Endothelial cell of umbilical vein (primary cell): ENCODE measurements around the gene C3orf33. TPM values are rescaled to one million over a fixed set of nuclear protein-coding genes. Genes with fewer than 3 reads are reported as not detected.

Source experiments
- BruUV-seq: library from RNA; stranded (reverse); fragments of 400-500 nt; replicated peaks from 2 replicates; lab custom pipeline; 2021; lab: Mats Ljungman, UMichigan
- CTCF ChIA-PET: fragments of 300-600, 350-600 bp; sonication (Branson Sonifier 250); formaldehyde crosslinking; loops from one replicate; lab custom pipeline; 2021; ENCODE audit warnings: antibody characterized with exemption, inconsistent platforms; lab: Charles Lee
- POLR2A ChIA-PET: fragments of 300-600, 350-600 bp; sonication (Branson Sonifier 250); formaldehyde crosslinking; loops from one replicate; lab custom pipeline; 2021; ENCODE audit warnings: antibody characterized with exemption, inconsistent platforms; lab: Charles Lee
- DNase-seq: peaks from one replicate; pipeline ENCODE4 v3.0.0-alpha.2; 2011; ENCODE audit warnings: low read depth, low spot score
- FAIRE-seq: peaks from 2 replicates; lab custom pipeline; 2011; peaks lifted over from hg19 to GRCh38; lab: Jason Lieb, UNC
- H2AFZ ChIP-seq: 2 replicates; pipeline ENCODE4 v1.6.0; 2012; ENCODE audit warnings: low read depth, low read length, control low read depth, inconsistent platforms
- H3K27ac ChIP-seq: 2 replicates; pipeline ENCODE4 v1.5.1; 2011; ENCODE audit warnings: low read depth, mild to moderate bottlenecking, control low read depth, low read length, moderate library complexity; ENCODE audit not compliant: insufficient read depth
- H3K27me3 ChIP-seq, 2 experiments: 2 replicates each; pipeline versions ENCODE4 v1.6.0 to v1.6.1; 2011; ENCODE audit warnings: low read length in 2 of 2, mixed read lengths in 1 of 2; ENCODE audit not compliant: control insufficient read depth in 2 of 2, insufficient read depth in 2 of 2
- H3K36me3 ChIP-seq, 2 experiments: 2 replicates in 1 of 2; 3 replicates in 1 of 2; pipeline ENCODE4 v1.5.1; 2011; ENCODE audit warnings: low read length in 2 of 2, mild to moderate bottlenecking in 1 of 2, moderate library complexity in 1 of 2; ENCODE audit not compliant: control insufficient read depth in 2 of 2, insufficient read depth in 2 of 2; ENCODE audit errors: extremely low read depth in 1 of 2
- H3K4me1 ChIP-seq: 3 replicates; pipeline ENCODE4 v1.5.1; 2011; ENCODE audit warnings: mild to moderate bottlenecking, low read length; ENCODE audit not compliant: control insufficient read depth, insufficient read depth; ENCODE audit errors: extremely low read depth
- H3K4me2 ChIP-seq: 2 replicates; pipeline ENCODE4 v1.6.1; 2011; ENCODE audit warnings: low read length, control low read depth, mixed read lengths; ENCODE audit not compliant: insufficient read depth
- H3K4me3 ChIP-seq, 3 experiments: fragments of 200-600 bp in 1 of 3; sonication (generic), shearing (Covaris generic) in 1 of 3; replicated peaks in 1 of 3; 2 replicates each; pipeline ENCODE4 v1.5.1; 2011 to 2016; ENCODE audit warnings: control low read depth in 3 of 3, low read length in 3 of 3, mild to moderate bottlenecking in 2 of 3, inconsistent platforms in 1 of 3, low read depth in 1 of 3, moderate library complexity in 1 of 3; ENCODE audit not compliant: insufficient read depth in 1 of 3
- H3K79me2 ChIP-seq: 2 replicates; pipeline ENCODE4 v1.6.0; 2012; ENCODE audit warnings: low read length, inconsistent platforms; ENCODE audit not compliant: control insufficient read depth, insufficient read depth
- H3K9ac ChIP-seq: replicated peaks from 2 replicates; pipeline ENCODE3; 2011; ENCODE audit warnings: low read length, control low read depth; ENCODE audit not compliant: insufficient read depth; ENCODE audit errors: extremely low read depth
- H3K9me1 ChIP-seq: replicated peaks from 3 replicates; pipeline ENCODE4 v1.6.0; 2011; ENCODE audit warnings: mild to moderate bottlenecking, low read length; ENCODE audit not compliant: control insufficient read depth, insufficient read depth; ENCODE audit errors: extremely low read depth
- H3K9me3 ChIP-seq: replicated peaks from 2 replicates; pipeline ENCODE4 v1.5.1; 2012; ENCODE audit warnings: low read length, inconsistent platforms; ENCODE audit not compliant: control insufficient read depth, insufficient read depth
- H4K20me1 ChIP-seq: replicated peaks from 2 replicates; pipeline ENCODE3; 2011; ENCODE audit warnings: mild to moderate bottlenecking, low read length; ENCODE audit not compliant: control insufficient read depth, insufficient read depth; ENCODE audit errors: extremely low read depth
- EZH2 ChIP-seq: IDR thresholded peaks from 2 replicates; pipeline ENCODE4 v1.6.1; 2012; ENCODE audit warnings: borderline replicate concordance, low read depth, mild to moderate bottlenecking, moderate library complexity, low read length, inconsistent platforms; ENCODE audit not compliant: severe bottlenecking
- FOS ChIP-seq: IDR thresholded peaks from 2 replicates; pipeline ENCODE4 v1.6.1; 2011; ENCODE audit warnings: mild to moderate bottlenecking, low read length, moderate library complexity, borderline replicate concordance; ENCODE audit not compliant: insufficient read depth
- GATA2 ChIP-seq: IDR thresholded peaks from 2 replicates; pipeline ENCODE4 v1.7.0; 2011; ENCODE audit warnings: low read depth, mild to moderate bottlenecking, moderate library complexity, mixed read lengths, low read length; ENCODE audit not compliant: insufficient read length, insufficient read depth
- JUN ChIP-seq: IDR thresholded peaks from 2 replicates; pipeline ENCODE4 v1.6.1; 2011; ENCODE audit warnings: borderline replicate concordance, low read depth; ENCODE audit not compliant: insufficient read length, insufficient read depth
- MYC ChIP-seq: IDR thresholded peaks from one replicate; pipeline ENCODE4 v1.6.1; 2011; ENCODE audit warnings: mild to moderate bottlenecking, low read depth, low read length
- POLR2A ChIP-seq: IDR thresholded peaks from 2 replicates; pipeline ENCODE4 v1.6.1; 2012; ENCODE audit warnings: low read depth, mild to moderate bottlenecking, control low read depth, low read length
- POLR2AphosphoS5 ChIP-seq: IDR thresholded peaks from 2 replicates; pipeline ENCODE4 v1.6.1; 2012; ENCODE audit warnings: low read depth, mild to moderate bottlenecking, control low read depth, low read length, moderate library complexity; ENCODE audit not compliant: insufficient read depth
- dilution Hi-C: fragments of 300-500 bp; cut with MboI; formaldehyde crosslinking; loops from one replicate; pipeline ENCODE4 v1.15.0; 2019; ENCODE audit warnings: low sequenced_read_pairs; ENCODE audit not compliant: extremely low pct_ligation_motif_present
- intact Hi-C: fragments of 100-400 bp; cut with micrococcal nuclease; formaldehyde crosslinking; loops from one replicate; pipeline ENCODE4 v1.10.0; 2022
- polyA plus RNA-seq, 4 experiments: library from polyadenylated mRNA; depleted of rRNA in 3 of 4; stranded (reverse) in 3 of 4; unstranded in 1 of 4; fragments of >200 nt; gene quantifications; 2 replicates each; pipeline versions ENCODE4 v1.2.1 to v1.2.3, GENCODE V29; 2011 to 2012; ENCODE audit warnings: missing spikeins in 1 of 4
- total RNA-seq: library from RNA; stranded (reverse); gene quantifications from 2 replicates; pipeline ENCODE4 v1.2.3, GENCODE V29; 2021
- TF ChIP-seq, protein P1 (sequence below), 2 donors: IDR thresholded peaks; 1 replicate in 1 of 2; 2 replicates in 1 of 2; pipeline ENCODE4 v1.5.1; 2011; ENCODE audit warnings: low read length in 2 of 2, mild to moderate bottlenecking in 2 of 2, moderate library complexity in 2 of 2, control low read depth in 1 of 2, inconsistent platforms in 1 of 2, low read depth in 1 of 2; ENCODE audit not compliant: insufficient read depth in 1 of 2; ENCODE audit errors: extremely low read depth in 1 of 2
- TF ChIP-seq, protein P2 (sequence below): IDR thresholded peaks from 2 replicates; pipeline ENCODE4 v1.6.1; 2011; ENCODE audit not compliant: insufficient read depth, insufficient read length

C3orf33 gene
- total and polyA plus RNA-seq, 2 donors (not counting 3 experiments of a cell fraction or from before 2014, with no cell fraction given): 1.7 to 2.3 TPM

DNA sequence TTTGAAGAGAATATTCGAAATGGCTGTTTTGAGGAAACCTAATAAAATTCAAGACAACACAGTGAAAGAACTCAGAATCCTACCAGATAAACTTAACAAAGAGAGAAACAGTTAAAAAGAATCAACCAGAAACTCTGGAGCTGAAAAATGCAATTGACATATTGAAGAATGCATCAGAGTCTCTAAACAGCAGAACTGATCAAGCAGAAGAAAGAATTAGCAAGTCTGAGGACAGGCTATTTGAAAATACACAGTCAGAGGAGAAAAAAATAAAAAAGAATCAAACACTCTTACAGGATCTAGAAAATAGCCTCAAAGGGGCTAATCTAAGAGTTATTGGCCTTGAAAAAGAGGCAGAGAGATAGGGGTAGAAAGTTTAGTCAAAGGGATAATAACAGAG lies 13.5 kb downstream of the C3orf33 start:
- Histone ChIP-seq H3K4me2 (no peak overlapping the region), H2AFZ (no peak overlapping the region), H3K9ac (no peak overlapping the region), H3K27me3 (no peaks in the 10 kb centered on the region), H4K20me1 (no peaks in the 10 kb centered on the region), H3K9me3 (no peaks in the 10 kb centered on the region), H3K9me1 (no peaks in the 10 kb centered on the region), H3K79me2 (no peaks in the 10 kb centered on the region), H3K4me1 (no peaks in the 10 kb centered on the region), H3K27ac (no peak overlapping the region), H3K4me3 (no peak overlapping the region), H3K36me3 (no peaks in the 10 kb centered on the region)
- FAIRE-seq: no peak
- intact Hi-C loops: no loop called here
- ChIA-PET CTCF (no interaction called here), POLR2A (no interaction called here)
- TF ChIP-seq FOS (no peak), JUN (no peak), POLR2AphosphoS5 (no peak), POLR2A (no peak), GATA2 (no peak), EZH2 (no peak), MYC (no peak)
- TF ChIP-seq, protein P1, sequence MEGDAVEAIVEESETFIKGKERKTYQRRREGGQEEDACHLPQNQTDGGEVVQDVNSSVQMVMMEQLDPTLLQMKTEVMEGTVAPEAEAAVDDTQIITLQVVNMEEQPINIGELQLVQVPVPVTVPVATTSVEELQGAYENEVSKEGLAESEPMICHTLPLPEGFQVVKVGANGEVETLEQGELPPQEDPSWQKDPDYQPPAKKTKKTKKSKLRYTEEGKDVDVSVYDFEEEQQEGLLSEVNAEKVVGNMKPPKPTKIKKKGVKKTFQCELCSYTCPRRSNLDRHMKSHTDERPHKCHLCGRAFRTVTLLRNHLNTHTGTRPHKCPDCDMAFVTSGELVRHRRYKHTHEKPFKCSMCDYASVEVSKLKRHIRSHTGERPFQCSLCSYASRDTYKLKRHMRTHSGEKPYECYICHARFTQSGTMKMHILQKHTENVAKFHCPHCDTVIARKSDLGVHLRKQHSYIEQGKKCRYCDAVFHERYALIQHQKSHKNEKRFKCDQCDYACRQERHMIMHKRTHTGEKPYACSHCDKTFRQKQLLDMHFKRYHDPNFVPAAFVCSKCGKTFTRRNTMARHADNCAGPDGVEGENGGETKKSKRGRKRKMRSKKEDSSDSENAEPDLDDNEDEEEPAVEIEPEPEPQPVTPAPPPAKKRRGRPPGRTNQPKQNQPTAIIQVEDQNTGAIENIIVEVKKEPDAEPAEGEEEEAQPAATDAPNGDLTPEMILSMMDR (IDR thresholded peaks at IDR 0.05; ENCODE audit: extremely low read depth in 1 of 2, insufficient read depth in 1 of 2, low read depth in 1 of 2, low read length in 2 of 2): no peak
- TF ChIP-seq, protein P2, sequence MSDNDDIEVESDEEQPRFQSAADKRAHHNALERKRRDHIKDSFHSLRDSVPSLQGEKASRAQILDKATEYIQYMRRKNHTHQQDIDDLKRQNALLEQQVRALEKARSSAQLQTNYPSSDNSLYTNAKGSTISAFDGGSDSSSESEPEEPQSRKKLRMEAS: no peak
- BruUV-seq: no TSS peak
- dilution Hi-C loops: no loop called here
- DNase-seq: no peak
